HG03108 (cell line): ENCODE results near the gene RPL32.
"Not testable (repeated sequence)": the region's sequence is repeated elsewhere in the genome, so short reads cannot be mapped to it uniquely, and the experiment has no call there.

Experiments
- ATAC-seq: cut with Tn5 transposase; IDR thresholded peaks from one replicate; pipeline ENCODE4 v1.9.1; 2021; ENCODE audit warnings: moderate library complexity; ENCODE audit not compliant: unreplicated experiment

RPL32 gene

GRCh38 chr3:12810013-12810780 is 31.2 kb downstream of the RPL32 start:
- ATAC-seq: peak; percentile 98

- ATAC-seq: no peak
Measured at GRCh38 chr3:12809435-12809834, 31.9 kb downstream of the RPL32 start.

- no peak for ATAC-seq
Measured at GRCh38 chr3:12809001-12809400, 32.4 kb downstream of the RPL32 start.

- no peak for ATAC-seq
Measured at GRCh38 chr3:12808587-12808986, 32.8 kb downstream of the RPL32 start.

- no peak for ATAC-seq
Measured at GRCh38 chr3:12807601-12808359, 33.6 kb downstream of the RPL32 start.

- no peak for ATAC-seq
Measured at GRCh38 chr3:12807066-12807465, 34.3 kb downstream of the RPL32 start.

GRCh38 chr3:12803371-12803770 is 38.0 kb downstream of the RPL32 start:
- ATAC-seq: no peak

GRCh38 chr3:12799525-12800440 is 41.6 kb downstream of the RPL32 start:
- ATAC-seq: no peak

- no peak for ATAC-seq
Measured at GRCh38 chr3:12798559-12799179, 42.7 kb downstream of the RPL32 start.

GRCh38 chr3:12797892-12798558 is 43.3 kb downstream of the RPL32 start:
- no peak for ATAC-seq

GRCh38 chr3:12797124-12797891 is 44.1 kb downstream of the RPL32 start:
- ATAC-seq: no peak

- ATAC-seq: no peak
Measured at GRCh38 chr3:12796171-12797123, 44.9 kb downstream of the RPL32 start, which contains the start of gene CAND2. Gene CAND2 (plus strand): TSS chr3:12796680. CDS start chr3:12796721, 41 bp downstream.

GRCh38 chr3:12793701-12794100 is 47.7 kb downstream of the RPL32 start:
- ATAC-seq: no peak

- no peak for ATAC-seq
Measured at GRCh38 chr3:12791430-12791829, 49.9 kb downstream of the RPL32 start.

- ATAC-seq: not testable (repeated sequence)
Measured at GRCh38 chr3:12787967-12788690, 53.2 kb downstream of the RPL32 start.

- not testable (repeated sequence) for ATAC-seq
Measured at GRCh38 chr3:12787346-12787745, 54.0 kb downstream of the RPL32 start.

GRCh38 chr3:12785096-12785495 is 56.3 kb downstream of the RPL32 start:
- ATAC-seq: no peak
